GM21528 (cell line): ENCODE data around the gene SHISA9.

Source experiments
- ATAC-seq: cut with Tn5 transposase; IDR thresholded peaks from one replicate; pipeline ENCODE4 v1.9.1; 2021; ENCODE audit warnings: mild to moderate bottlenecking, moderate library complexity; ENCODE audit not compliant: unreplicated experiment, low FRiP score

Gene SHISA9

DNA sequence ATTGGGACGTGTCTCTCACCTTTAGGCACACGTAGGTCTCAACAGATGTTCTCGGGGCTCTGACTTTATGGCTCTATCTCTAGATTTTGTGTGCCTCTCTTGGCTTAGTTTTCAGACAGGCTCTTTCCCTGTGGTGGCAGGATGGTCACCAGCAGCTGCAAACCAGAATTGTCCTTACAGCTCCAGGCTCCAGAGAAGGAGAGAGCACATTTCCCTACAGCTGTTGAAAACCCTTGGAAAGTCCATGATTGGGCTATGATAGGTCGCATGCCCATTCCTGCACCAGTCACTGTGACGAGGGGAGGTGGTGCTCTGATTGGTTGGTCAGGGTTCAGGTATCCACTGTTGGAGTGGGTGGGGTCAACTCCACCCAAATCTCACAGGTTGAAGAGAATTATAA, 41.5 kb downstream of the SHISA9 start:
- no peak for ATAC-seq

DNA sequence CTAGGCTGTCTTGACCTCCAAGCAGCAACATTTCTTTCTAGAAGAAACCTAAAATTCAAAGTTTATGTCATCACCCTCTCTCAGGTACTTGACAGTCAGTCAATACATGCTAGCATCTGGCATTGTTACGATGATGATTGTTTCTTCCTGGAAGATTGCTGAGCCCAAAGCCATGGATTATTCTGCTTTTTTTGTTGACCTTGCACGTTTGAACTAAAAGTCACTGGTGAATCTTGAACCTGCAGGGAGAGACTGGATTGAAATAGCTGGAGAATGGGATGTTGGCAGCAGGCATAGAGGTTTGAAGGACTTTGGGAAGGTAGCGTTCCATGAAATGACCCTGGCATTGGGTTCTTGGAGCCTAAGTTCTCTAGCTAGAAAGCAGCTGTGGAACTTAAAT, 42.9 kb downstream of the SHISA9 start:
- ATAC-seq = no peak

DNA sequence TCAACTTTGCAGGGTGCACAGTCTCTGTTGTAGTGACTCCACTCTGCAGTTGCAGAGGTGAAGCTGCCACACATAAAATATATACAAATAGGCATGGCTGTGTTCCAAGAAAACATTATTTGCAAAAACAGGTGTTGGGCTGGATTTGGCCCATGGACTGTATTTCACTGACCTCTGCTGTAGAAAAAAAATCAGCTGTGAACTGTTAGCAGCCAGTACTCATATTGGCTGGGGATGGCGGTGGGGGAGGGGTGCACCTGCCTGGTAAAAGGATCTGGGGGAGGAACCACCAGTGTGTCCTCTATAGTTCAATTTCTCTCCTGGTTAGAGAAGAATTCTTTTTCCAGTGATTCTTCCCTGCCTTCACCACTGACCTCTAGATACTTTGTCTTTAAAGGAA, 50.0 kb downstream of the SHISA9 start:
- ATAC-seq = no peak

DNA sequence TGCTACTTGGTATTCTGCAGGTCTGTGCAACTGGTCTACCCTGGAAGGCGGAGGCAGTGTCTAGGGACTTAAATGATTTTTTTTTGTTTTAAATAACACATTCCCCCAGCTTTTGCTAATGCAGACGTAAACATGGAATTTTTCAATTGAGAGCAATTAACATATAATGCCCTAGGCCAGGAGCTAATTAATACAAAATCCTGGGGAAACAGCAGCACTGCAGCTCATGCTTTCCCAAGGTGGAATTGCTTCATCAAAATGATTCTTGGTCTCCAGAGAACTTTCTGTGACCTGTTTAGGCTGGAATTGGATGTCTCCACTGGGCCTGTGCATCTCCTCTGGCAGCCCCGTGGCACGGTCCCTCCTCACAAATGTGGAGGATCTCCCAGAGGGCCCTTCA, 50.6 kb downstream of the SHISA9 start:
- ATAC-seq = no peak

DNA sequence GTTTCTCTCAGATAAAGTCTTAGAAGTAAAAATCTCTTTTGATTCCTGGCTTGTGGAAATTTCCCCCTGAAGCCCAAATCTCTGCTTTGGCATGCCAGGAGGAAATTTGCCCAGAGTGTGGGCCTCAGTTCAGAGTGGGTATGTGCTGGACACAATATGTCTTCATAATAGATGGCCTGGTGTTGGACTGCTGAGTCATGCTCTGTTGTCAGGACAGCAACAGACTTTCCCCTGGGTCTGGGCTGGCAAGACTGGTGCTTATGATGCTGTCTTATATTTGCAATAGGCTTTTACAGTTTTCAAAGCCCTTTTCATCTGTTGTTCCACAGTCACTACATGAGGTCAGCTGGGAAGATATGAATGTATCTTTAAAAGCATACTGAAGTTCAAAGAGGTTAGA, 57.0 kb downstream of the SHISA9 start:
- ATAC-seq = no peak

DNA sequence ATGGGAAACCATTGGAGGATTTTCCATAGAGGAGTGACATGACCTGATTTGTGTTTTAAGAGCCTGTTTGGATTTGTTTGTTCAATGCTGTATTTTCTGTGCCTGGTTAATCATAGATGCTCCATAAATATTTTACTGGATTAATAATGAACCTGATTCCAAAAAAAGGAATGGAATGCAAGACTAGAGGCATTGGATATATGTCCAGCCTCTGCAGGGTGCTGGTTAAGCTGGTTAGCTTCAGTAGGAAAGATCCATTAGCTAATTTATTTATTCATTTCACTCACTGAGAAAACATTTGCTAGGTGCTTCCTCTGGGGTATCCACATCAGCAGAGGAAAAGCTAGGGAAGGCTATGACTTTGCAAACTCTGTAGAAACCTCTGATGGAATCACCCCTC, 57.7 kb downstream of the SHISA9 start:
- no peak for ATAC-seq

DNA sequence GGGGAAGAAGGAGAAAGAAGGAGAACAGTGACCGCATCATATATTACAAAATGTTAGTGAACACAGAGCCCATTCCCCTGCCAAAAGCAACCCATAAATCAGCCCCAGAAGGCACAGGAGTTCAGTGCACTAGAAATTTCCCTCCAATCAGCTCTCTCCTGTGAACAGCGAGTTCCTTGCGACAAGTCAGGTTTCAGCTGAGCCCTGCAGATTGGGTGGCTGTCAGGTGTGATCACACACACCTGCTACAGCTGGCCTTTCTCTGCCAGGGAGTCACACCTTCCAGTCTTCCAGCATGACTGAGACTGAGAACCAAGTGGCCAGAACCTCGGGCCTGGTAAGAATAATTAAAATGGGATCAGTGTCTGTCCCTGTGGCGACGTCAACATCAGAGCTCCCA, 60.2 kb downstream of the SHISA9 start:
- no peak for ATAC-seq

DNA sequence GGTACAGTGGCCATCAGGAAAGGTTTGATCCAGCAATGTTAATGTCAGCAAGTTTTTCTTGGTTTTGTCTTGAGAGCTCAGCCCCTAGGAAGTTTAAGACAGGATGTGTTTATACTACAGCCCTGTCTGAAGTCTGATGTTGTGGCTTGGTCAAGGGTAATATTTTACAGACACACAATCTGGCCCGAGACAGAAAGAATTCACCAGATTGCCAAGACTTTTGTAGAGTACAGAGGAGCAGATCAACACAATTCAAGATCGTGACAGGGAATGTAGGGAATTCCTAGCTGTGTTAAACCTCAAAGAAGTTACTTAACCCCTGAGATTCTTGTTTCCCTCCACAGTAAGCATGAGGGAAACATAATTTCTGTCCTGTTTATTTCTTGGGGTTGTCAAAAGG, 63.1 kb downstream of the SHISA9 start:
- no peak for ATAC-seq

DNA sequence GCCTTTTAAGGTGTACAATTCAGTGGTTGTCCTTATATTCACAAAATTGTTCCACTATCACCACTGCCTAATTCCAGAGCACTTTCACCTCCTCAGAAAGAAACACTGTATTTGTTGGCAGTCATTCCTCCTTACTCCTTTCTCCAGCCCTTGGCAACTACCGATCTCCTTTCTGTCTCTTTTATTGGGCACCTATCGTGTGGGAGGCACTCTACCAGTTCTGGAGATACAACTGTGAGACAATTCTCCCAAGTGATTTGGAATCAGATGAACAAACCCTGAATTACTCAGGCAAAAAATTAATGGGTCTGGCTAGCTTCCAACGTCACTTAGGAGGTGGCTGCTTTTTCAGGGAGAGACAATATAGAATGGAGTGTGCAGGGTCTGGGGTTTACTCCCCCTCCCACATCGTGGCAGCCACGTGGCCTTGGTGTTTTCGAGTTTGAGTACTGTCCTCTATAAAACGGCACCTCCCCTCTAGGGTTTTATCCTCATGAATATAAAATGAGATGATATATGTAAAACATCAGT, 63.9 kb downstream of the SHISA9 start:
- ATAC-seq = no peak

DNA sequence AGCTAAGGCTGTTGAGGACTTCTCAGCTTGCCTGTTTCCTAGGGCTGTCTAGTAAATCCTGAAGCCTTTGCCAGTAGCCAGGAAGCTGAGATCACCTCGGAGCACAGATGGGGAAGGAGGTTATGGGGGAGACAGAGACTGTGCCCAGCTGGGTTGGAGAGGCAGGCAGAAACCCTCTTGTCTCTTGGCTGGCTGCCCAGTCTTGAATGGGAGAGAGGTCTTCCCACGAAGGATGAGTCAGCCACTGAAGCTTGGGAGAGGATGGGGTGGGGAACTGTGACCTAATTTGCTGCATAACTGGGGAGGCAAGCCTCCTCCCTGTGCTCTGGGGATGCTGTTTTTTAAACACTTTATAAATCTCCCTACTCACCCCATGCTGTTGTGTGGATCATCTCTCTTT, 69.8 kb downstream of the SHISA9 start:
- ATAC-seq = no peak

DNA sequence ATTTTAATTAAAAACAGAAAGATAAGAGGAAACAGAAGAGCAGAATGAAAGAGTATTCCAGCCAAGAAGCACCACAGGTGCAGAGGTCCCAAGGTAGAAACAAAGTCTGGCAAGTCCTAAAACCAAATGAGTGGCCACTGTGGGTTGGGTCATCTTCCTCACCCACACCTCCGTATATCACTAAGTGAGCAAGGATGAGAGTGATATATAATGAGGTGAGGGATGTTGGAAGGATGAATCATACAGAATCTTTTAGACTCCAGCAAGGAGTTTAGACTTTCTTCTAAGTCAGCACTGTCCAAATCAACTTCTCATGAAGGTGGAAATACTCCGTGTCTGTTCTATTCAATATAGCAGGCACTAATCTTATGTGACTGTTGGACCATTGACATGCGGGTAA, 70.8 kb downstream of the SHISA9 start:
- ATAC-seq = no peak

DNA sequence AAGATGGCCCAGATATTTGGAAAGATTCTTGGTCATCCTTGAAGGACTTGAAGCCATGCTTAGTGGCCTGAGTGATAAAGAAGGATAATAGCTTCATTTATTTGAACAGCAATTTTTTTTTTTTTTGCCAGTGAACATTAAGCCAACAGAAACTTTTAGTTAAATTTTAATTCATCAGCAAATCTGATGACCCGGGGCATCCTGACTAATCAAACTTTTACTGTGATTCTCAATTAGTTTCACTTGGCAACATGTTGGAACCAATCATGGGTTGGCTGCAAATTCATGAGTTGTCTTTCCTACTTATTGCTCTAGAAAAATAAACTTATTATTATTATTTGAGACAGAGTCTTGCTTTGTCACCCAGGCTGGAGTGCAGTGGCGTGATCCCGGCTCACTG, 74.4 kb downstream of the SHISA9 start:
- no peak for ATAC-seq

DNA sequence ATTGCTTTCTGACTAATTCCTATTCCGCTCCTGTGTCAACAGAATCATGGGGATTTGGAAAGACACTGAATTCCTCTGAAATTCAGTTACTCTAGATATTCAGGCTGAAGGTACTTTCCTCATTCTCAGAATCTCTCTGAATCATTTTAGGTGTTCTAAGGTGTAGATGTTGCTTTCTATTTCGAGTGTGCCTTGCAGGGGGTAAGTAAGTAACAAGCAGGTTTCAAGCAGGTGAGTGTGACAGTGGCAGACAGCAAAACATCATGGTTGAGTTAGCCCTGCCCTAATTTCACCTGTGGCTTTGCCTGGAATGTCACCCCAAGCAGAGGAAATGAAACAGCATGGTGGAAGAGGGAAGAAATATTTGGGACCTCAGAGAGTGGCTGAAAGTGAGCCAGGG, 75.1 kb downstream of the SHISA9 start:
- no peak for ATAC-seq

DNA sequence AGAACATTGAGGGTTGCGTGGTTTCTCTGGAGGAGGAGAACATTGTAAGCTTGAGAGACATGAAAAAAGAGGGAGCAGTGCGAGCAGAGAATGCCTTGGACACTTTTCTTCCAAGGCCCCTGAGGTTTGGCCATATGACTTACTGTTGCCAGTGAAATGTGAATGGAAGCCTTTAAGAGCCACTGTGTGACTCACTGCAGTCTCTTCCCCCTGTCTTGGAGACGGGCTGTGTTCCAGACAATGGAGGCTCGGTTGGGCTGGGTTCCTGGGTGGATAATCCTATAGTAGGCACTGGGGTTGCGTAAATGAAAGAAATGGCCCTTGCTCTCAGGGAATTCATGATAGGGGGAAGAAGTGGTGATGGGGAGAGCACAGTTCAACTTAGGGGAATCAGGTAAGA, 75.5 kb downstream of the SHISA9 start:
- no peak for ATAC-seq

DNA sequence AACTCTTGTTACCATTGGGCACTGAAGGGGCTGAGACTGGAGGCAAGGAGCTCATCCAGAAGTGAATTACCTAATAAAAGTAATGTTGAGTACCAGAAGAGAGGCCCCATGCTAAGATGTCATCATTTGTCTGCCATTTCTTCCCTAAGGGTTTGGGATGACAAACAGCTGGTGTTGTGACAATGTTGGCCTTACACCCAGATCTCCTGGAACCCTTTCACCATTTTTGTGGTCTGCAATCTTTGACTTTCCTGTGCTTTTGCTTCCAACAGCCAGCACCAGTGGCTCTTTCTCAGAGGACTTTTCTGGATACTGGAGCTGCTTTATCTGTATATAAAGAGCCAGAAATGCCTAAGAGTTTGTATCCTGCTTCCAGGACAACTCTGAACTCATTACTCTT, 84.1 kb downstream of the SHISA9 start:
- ATAC-seq = no peak

DNA sequence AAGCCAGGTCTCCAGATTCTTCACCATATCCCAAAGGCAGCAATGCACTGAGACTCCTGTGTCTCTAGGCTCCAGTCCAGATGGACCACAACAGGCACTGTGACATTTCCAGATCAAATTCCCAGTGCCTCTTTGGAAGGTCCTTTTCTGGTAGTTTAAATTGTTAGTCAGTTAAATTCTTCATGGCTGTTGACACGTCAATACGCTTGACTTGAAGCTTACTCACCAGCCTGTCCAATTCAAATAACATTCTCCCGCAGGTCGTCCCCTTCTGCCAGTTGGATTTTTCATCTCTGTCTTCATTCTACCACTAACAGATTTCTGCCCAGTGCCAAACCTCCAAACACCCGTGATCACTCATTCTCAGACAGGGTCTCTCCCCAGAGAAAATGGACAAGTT, 86.7 kb downstream of the SHISA9 start:
- ATAC-seq = no peak

DNA sequence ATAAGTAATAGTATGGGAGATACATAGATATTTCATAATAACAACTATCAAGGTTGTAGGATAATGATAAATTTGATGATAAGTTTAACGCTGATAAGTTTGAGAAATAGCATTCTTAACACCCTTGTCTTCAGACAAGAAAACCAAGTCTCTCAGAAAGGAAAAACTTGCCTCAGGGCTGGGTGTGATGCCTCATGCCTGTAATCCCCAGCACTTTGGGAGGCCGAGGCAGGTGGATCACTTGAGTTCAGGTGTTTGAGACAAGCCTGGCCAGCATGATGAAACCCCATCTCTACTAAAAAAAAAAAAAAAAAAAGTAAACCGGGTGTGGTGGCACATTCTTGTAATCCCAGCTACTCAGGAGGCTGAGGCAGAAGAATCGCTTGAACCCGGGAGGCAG, 90.7 kb downstream of the SHISA9 start:
- ATAC-seq = no peak

DNA sequence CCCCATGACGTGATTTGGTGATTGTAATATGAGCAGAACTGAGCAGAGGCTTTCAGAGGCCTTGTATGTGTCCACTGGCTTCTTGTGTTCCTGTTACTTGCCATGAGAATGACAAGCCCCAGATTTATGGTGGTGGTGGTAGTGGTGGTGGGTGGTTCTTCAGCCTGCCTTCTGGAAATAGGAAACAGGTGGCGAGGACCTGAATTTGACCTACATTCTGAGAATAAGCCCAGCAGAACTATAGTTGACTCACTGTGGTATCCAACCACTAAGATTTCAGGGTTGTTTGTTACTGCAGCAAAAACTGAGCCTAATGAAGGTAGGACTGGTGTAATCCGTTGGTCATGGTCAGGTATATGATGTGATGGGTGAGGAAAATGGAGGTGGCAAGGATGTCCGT, 93.0 kb downstream of the SHISA9 start:
- ATAC-seq = no peak

DNA sequence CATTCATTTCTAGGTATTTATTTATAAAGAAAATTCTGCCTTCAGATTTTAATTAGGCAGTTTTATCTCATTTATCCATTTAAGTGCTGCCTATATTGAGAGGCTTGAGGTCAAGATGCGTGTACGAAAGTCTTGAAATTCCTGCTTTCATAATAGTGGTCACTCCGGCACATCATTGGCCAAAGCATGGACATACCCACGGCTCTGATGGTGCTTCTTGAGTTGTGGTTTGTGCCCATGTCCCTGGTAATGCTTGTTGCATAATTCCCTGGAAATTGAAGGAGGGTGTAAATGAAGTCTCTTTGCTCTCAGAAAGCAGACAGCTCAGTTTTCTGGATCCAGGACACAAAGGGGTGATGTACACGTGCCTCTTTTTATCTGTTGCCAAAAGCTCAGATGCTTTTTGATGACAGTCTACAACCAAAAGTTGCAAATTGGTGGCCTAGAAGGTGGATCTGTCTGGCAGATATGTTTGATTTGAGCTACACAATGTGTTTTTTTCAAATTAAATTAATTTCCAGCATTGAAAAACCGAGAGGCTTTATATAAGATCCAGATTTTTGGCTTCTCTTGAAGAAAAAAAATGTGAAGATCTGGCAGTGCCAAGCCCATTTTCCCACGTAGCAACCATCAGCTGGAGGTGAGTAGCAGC, 94.4 kb downstream of the SHISA9 start:
- ATAC-seq = no peak

DNA sequence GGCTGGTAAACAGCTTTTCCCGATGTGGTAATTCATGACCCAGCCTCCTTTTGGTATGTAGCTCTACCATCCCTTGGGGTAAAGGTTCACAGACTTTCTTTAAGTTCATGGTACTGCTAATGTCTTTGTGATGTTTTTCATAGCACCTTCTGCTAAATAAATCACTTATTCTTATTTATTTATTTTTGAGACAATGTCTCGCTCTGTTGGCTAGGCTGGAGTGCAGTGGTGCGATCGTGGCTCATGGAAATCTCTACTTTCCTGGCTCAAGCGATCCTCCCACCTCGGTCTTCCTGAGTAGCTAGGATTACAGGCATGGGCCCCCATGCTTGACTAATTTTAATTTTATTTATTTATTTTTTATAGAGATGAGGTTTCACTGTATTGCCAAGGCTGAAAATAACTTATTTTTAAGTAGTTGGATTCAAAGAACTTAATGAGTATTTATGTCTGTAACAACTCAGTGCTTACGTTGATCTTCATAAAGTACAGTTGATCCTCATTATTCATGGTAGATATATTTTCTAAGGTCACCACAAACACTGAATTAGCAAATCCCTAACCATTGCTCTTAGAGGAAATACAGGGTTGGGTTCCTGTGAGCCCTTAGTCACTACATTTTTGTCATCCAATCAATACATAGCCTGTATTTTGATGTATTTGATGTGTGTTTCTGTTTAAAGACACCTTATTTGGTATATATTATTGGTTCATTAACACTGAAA, 97.1 kb downstream of the SHISA9 start:
- no peak for ATAC-seq

DNA sequence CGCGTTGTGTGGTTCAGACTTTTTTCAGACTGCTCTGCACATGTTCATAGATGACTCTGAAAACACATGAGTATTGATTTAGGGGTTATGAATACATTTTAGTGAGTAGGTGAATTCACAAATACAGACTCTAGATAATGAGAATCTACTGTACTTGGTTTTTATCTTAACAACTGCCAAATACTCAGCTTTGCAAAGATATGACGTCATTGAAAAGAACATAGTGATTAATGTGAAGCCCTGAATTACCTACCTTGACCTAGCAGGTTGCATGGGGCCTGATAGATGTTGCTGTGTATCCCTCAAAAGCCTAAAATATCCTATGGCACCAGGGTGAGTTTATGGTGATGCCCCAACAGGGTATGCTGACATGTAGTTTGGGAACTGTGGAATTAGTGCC, 98.0 kb downstream of the SHISA9 start:
- no peak for ATAC-seq

DNA sequence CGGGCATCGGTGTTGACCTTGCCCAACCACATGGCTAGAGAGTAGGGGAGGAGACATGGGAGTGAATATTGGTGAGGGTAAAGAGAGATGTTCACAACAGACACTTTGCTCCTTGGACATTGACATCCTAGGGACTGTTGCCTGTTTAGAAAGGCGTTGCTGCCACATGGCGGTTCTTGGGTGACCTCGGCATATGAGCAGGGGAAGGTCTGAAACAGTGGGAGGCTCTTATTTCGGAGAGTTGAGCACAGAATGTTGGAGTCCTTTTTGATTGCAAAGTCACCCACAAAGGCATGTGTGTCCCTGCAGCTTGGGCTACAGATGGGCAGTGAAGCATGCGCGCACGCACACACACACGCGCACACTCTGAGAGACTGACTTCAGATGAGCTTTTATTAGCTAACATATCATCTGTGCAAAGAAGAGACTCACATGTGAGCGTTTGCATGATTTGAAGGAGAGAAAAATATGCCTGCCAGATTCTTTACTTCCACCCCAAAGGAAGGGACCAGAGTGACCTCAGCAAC, 104.4 kb downstream of the SHISA9 start:
- no peak for ATAC-seq
